Measurements from ENCODE around the gene RAB23. TPM values are rescaled to one million over a fixed set of nuclear protein-coding genes. Genes with fewer than 3 reads are reported as not detected.
A peak's percentile ranks its signal among the peaks of the same experiment; 100 is the strongest.

RAB23 gene
- total and polyA plus RNA-seq, 9 of the 15 experiments (the other 6 are each of a cell fraction or from before 2014, with no cell fraction given): 3.4 to 18.0 (median 9.4) TPM

DNA sequence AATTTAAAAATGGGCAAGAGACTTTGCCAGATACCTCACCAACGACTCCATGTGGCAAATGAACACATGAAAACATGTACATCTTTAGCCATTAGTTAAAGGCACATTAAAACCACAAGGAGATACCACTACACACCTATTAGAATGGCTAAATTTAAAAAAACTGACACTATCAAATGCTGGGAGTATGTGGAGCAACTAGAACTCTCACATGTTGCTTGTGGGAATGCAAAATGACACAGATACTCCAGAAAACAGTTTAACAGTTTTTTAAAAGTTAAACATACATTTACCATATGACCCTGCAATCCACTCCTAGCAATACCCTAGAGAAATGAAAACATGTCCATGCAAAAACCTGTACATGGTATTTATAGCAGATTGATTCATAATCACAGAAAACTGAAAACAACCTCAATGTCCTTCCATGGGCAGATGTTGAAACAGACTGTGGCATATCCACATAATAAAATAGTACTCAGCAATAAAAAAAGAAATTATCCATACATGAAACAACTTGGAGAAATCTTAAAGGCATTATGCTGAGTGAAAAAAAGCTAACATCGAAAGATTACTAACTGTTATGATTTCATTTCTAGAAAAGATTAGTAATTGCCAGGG lies 1.9 kb downstream of the RAB23 start:
- ChIA-PET POLR2A (no interaction called here), CTCF (ENCODE audit: low intra/inter-chr PET ratio) (no interaction called here)
- DNase-seq (ENCODE audit: extremely low read depth in 1 of 4, low spot score in 3 of 4) (peak in 1 of 4 experiments; percentile 31), FAIRE-seq (no peak), ATAC-seq (peak; percentile 0; the same call in 2 of the 3 replicates)
- Histone ChIP-seq H3K4me3 (peak overlapping the region; percentile 19), H3K27ac (ENCODE audit: extremely low read depth, low read depth, low read length) (peak overlapping the region; percentile 84; the same call in 1 of the 3 replicates), H4K20me1 (replicated peaks; ENCODE audit: control insufficient read depth, insufficient read depth, low read length) (no peaks in the 10 kb centered on the region), H3K4me2 (ENCODE audit: insufficient read depth, low read length) (peak overlapping the region; percentile 53), H3K9me3 (replicated peaks; ENCODE audit: control insufficient read depth, insufficient read depth, low read depth, low read length) (no peaks in the 10 kb centered on the region), H3K36me3 (ENCODE audit: control insufficient read depth, insufficient read depth, low read length) (no peaks in the 10 kb centered on the region), H3K79me2 (ENCODE audit: control insufficient read depth, insufficient read depth, low read length) (peaks cover 69% of the 10 kb centered on the region), H3K9me1 (ENCODE audit: control insufficient read depth, insufficient read depth, low read length) (no peaks in the 10 kb centered on the region), H2AFZ (ENCODE audit: low read depth, low read length) (no peak overlapping the region), H3K9ac (ENCODE audit: insufficient read depth in 1 of 2, low read depth in 2 of 2, low read length in 2 of 2) (peak overlapping the region in 1 of 2 experiments; percentile 77; a peak in 2 of 4 replicates), H3K27me3 (ENCODE audit: control insufficient read depth in 2 of 2, insufficient read depth in 2 of 2, low read length in 2 of 2) (no peaks in the 10 kb centered on the region), H3K4me1 (replicated peaks in 1 of 2; ENCODE audit: control insufficient read depth in 2 of 2, insufficient read depth in 2 of 2, low read length in 2 of 2) (peaks cover 4 to 15% of the 10 kb centered on the region in 2 experiments)
- intact Hi-C loops (cut with micrococcal nuclease): loop anchor here (2.0 kb wide), 1 partner anchor 47 kb away; the partner anchor contains the start of gene BAG2
- in situ Hi-C loops (cut with MboI): no loop called here
- 2% methylated on average over 2 of the region's 2 CpGs for WGBS (ENCODE audit: insufficient coverage, low coverage, missing lambda C conversion rate)
- no TSS peak for BruUV-seq (replicated peaks)
- TF ChIP-seq, protein P1, sequence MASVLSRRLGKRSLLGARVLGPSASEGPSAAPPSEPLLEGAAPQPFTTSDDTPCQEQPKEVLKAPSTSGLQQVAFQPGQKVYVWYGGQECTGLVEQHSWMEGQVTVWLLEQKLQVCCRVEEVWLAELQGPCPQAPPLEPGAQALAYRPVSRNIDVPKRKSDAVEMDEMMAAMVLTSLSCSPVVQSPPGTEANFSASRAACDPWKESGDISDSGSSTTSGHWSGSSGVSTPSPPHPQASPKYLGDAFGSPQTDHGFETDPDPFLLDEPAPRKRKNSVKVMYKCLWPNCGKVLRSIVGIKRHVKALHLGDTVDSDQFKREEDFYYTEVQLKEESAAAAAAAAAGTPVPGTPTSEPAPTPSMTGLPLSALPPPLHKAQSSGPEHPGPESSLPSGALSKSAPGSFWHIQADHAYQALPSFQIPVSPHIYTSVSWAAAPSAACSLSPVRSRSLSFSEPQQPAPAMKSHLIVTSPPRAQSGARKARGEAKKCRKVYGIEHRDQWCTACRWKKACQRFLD (CRISPR knock-in tag; IDR thresholded peaks at IDR 0.05): 0 out of 2 replicates have a peak, but pooled peaks have one; percentile 39
- no peak for TF ChIP-seq ZNF668 (CRISPR knock-in tag; IDR thresholded peaks at IDR 0.05)
- 0 out of 2 replicates have a peak, but pooled peaks have one; percentile 24 for TF ChIP-seq ADNP (tag; IDR thresholded peaks at IDR 0.05)
- peak; percentile 45 for TF ChIP-seq FOXM1 (IDR thresholded peaks at IDR 0.05; ENCODE audit: low read depth)
- TF ChIP-seq FOXM1 (CRISPR knock-in tag; IDR thresholded peaks at IDR 0.05; ENCODE audit: low read depth): no peak
- no peak for TF ChIP-seq FOS (IDR thresholded peaks at IDR 0.05; ENCODE audit: extremely low read depth, insufficient read length)
- no peak for TF ChIP-seq MBD2 (IDR thresholded peaks at IDR 0.05; ENCODE audit: borderline replicate concordance, low read depth)
- no peak for TF ChIP-seq KLF16 (IDR thresholded peaks at IDR 0.05)
- TF ChIP-seq, protein P2, sequence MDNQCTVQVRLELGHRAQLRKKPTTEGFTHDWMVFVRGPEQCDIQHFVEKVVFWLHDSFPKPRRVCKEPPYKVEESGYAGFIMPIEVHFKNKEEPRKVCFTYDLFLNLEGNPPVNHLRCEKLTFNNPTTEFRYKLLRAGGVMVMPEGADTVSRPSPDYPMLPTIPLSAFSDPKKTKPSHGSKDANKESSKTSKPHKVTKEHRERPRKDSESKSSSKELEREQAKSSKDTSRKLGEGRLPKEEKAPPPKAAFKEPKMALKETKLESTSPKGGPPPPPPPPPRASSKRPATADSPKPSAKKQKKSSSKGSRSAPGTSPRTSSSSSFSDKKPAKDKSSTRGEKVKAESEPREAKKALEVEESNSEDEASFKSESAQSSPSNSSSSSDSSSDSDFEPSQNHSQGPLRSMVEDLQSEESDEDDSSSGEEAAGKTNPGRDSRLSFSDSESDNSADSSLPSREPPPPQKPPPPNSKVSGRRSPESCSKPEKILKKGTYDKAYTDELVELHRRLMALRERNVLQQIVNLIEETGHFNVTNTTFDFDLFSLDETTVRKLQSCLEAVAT (IDR thresholded peaks at IDR 0.05): peak in 1 of 2 experiments; percentile 18; a peak in 1 of 4 replicates
- no peak for TF ChIP-seq EWSR1 (IDR thresholded peaks at IDR 0.05; ENCODE audit: borderline replicate concordance, low read depth, partially characterized antibody)
- TF ChIP-seq ZNF316 (IDR thresholded peaks at IDR 0.05): peak; percentile 87
- no peak for TF ChIP-seq MTA3 (IDR thresholded peaks at IDR 0.05; ENCODE audit: borderline replicate concordance)
- TF ChIP-seq, protein P3, sequence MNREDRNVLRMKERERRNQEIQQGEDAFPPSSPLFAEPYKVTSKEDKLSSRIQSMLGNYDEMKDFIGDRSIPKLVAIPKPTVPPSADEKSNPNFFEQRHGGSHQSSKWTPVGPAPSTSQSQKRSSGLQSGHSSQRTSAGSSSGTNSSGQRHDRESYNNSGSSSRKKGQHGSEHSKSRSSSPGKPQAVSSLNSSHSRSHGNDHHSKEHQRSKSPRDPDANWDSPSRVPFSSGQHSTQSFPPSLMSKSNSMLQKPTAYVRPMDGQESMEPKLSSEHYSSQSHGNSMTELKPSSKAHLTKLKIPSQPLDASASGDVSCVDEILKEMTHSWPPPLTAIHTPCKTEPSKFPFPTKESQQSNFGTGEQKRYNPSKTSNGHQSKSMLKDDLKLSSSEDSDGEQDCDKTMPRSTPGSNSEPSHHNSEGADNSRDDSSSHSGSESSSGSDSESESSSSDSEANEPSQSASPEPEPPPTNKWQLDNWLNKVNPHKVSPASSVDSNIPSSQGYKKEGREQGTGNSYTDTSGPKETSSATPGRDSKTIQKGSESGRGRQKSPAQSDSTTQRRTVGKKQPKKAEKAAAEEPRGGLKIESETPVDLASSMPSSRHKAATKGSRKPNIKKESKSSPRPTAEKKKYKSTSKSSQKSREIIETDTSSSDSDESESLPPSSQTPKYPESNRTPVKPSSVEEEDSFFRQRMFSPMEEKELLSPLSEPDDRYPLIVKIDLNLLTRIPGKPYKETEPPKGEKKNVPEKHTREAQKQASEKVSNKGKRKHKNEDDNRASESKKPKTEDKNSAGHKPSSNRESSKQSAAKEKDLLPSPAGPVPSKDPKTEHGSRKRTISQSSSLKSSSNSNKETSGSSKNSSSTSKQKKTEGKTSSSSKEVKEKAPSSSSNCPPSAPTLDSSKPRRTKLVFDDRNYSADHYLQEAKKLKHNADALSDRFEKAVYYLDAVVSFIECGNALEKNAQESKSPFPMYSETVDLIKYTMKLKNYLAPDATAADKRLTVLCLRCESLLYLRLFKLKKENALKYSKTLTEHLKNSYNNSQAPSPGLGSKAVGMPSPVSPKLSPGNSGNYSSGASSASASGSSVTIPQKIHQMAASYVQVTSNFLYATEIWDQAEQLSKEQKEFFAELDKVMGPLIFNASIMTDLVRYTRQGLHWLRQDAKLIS (CRISPR knock-in tag; IDR thresholded peaks at IDR 0.05): no peak
- TF ChIP-seq, protein P4, sequence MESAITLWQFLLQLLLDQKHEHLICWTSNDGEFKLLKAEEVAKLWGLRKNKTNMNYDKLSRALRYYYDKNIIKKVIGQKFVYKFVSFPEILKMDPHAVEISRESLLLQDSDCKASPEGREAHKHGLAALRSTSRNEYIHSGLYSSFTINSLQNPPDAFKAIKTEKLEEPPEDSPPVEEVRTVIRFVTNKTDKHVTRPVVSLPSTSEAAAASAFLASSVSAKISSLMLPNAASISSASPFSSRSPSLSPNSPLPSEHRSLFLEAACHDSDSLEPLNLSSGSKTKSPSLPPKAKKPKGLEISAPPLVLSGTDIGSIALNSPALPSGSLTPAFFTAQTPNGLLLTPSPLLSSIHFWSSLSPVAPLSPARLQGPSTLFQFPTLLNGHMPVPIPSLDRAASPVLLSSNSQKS (CRISPR knock-in tag; IDR thresholded peaks at IDR 0.05): no peak
- TF ChIP-seq NUFIP1 (IDR thresholded peaks at IDR 0.05; ENCODE audit: partially characterized antibody): no peak

Measured in K562 (cell line).